ENCODE measurements around the gene GALNT4. TPM values are rescaled to one million over a fixed set of nuclear protein-coding genes. Genes with fewer than 3 reads are reported as not detected.
A peak's percentile ranks its signal among the peaks of the same experiment; 100 is the strongest.

Gene GALNT4
- total RNA-seq = 11.0 and 11.4 TPM in 2 replicates

GRCh38 chr12:89524541-89525304 is at the start of gene GALNT4:
GALNT4 (minus strand) TSS chr12:89524796; CDS start chr12:89524549, 247 bp downstream.
- peak; percentile 54 for DNase-seq (ENCODE audit: extremely low read depth, low read depth, low spot score)

- DNase-seq (ENCODE audit: extremely low read depth, low read depth, low spot score) = no peak
Observed at GRCh38 chr12:89573051-89573810, 48.6 kb upstream of the GALNT4 start.

DNA sequence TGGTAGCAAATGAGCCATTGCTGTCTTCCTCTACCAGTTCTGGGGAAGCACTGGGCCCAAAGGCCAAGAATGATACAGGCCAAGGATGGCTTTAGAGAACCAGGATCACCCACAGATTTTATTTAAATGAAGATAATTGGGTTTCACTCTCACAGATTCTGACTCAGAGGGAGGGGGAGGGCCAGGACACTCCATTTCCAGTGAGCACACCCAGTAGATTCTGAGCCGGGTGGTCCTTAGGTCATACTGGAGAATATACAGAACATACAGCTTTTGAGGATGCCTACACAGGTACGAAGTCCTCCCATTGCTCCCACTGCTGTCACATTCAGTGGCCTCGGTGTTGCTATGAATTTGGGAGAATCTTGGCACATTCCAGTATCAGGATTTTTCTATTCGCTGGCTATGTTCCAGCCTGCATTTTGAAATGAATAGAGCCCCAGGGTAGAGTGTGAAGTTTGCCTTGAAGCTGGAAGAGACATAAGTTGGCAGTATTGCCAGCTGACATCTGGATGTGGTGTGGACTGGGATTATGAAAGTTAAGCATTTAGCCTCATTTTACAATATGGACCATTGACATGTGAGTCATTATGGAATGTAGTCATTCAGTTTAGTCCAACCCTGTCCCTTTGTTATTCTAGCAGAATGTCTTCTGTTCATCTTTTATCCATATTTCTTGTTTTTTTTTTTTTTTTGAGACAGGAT is 47.0 kb upstream of the GALNT4 start:
- DNase-seq (ENCODE audit: extremely low read depth, low read depth, low spot score) = no peak

DNA sequence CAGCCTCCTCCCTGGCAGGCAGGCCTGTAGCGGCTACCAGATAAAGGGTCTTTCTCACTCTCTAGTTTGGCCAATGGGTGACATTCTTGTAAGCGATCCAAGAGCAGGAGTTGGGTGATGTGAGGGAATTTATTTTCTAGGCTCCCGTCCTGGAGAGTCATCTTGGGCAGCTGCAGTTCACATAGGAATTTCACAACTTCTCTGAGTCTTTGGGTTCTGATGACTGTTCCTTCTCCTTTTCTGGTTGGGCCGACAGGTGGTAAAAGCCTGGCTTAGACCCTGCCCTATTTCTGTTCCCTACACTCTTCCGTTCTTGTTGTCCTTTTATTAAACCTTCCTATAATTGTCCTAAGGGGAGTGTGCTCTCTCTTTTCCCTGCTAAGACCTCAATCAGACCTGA is 43.9 kb upstream of the GALNT4 start:
- no peak for DNase-seq (ENCODE audit: extremely low read depth, low read depth, low spot score)

GRCh38 chr12:89567691-89568239 is 43.2 kb upstream of the GALNT4 start:
- no peak for DNase-seq (ENCODE audit: extremely low read depth, low read depth, low spot score)

- no peak for DNase-seq (ENCODE audit: extremely low read depth, low read depth, low spot score)
Observed at GRCh38 chr12:89566615-89567014, 42.0 kb upstream of the GALNT4 start.

- no peak for DNase-seq (ENCODE audit: extremely low read depth, low read depth, low spot score)
Observed at GRCh38 chr12:89565002-89565401, 40.4 kb upstream of the GALNT4 start.

GRCh38 chr12:89559753-89560152 is 35.2 kb upstream of the GALNT4 start:
- no peak for DNase-seq (ENCODE audit: extremely low read depth, low read depth, low spot score)

- no peak for DNase-seq (ENCODE audit: extremely low read depth, low read depth, low spot score)
Observed at GRCh38 chr12:89556976-89557375, 32.4 kb upstream of the GALNT4 start.

- no peak for DNase-seq (ENCODE audit: extremely low read depth, low read depth, low spot score)
Observed at GRCh38 chr12:89552376-89552775, 27.8 kb upstream of the GALNT4 start.

DNA sequence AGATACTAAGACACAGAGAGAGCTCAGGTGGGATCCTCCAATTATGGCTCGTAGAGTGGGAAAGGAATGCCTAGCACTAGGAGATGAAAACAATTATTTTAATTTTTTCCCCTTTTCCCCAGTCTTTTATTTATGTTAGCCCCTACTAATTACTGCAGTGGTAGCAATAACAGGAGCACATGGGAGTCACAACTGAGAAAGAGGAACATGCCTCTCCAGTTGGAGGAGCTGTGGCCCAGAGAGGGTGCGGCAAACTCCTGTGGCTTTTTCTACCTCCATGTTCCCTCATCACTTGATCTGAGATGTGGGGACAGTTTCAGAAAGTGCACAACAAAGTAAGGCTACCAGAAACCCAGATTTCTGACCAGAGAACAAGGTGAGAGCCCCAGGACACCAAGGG is 27.2 kb upstream of the GALNT4 start:
- DNase-seq (ENCODE audit: extremely low read depth, low read depth, low spot score) = no peak

- no peak for DNase-seq (ENCODE audit: extremely low read depth, low read depth, low spot score)
Observed at GRCh38 chr12:89547101-89547500, 22.5 kb upstream of the GALNT4 start.

- DNase-seq (ENCODE audit: extremely low read depth, low read depth, low spot score) = no peak
Observed at GRCh38 chr12:89546151-89546550, 21.6 kb upstream of the GALNT4 start.

- no peak for DNase-seq (ENCODE audit: extremely low read depth, low read depth, low spot score)
Observed at GRCh38 chr12:89544681-89545184, 20.1 kb upstream of the GALNT4 start.

- no peak for DNase-seq (ENCODE audit: extremely low read depth, low read depth, low spot score)
Observed at GRCh38 chr12:89544022-89544421, 19.4 kb upstream of the GALNT4 start.

DNA sequence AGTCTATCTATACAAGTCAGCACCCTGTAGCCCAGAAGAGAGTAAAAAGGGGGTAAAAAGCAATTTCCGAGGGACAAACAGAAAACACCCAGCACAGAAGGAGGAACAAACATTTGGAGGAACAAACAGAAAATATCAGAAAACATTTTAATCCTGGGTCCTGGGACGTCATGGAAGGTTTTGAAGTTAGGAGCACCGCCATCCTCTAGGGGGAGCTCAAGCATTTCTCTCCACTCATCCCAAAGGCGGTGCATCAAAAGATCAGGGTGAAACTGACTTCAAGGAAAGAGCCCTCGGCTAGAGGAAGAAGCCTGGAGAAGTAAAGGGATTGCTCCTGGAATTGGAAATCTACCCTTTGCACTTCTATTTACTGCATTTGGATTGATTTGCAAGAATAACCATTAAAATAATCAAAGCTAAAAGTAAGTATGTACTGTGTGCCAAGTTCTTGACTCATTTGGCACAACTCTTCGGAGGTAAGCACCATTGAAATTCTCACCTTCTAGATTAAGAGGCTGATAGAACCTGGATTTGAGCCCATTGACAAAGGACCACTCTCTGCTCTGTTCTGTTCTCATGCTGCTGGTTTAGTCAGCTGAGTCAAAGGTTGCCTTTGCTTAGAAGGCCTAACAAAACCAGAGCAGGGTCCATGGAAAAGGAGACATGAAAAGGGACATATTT is 18.5 kb upstream of the GALNT4 start:
- DNase-seq (ENCODE audit: extremely low read depth, low read depth, low spot score) = peak; percentile 78

GRCh38 chr12:89542236-89542635 is 17.6 kb upstream of the GALNT4 start:
- DNase-seq (ENCODE audit: extremely low read depth, low read depth, low spot score) = no peak

DNA sequence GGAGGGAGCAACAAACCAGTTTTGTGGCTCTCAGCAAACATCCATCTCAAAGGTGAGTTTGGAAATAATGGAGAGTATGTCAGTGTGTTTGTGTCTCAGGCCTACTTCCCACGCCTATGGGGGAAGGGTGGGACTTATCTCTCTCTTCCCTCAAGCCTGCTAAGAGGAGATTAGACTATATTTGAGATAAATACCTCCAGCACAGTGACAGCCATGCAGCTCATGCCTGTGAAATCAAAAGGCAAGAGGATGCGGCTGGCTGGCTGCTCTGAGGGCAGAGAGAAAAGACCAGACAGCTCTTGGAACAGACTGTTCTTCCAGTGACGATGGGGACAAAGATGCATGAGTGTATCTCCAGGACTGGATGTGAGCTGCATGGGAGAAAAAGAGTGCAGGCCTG is 16.0 kb upstream of the GALNT4 start:
- DNase-seq (ENCODE audit: extremely low read depth, low read depth, low spot score) = no peak

DNA sequence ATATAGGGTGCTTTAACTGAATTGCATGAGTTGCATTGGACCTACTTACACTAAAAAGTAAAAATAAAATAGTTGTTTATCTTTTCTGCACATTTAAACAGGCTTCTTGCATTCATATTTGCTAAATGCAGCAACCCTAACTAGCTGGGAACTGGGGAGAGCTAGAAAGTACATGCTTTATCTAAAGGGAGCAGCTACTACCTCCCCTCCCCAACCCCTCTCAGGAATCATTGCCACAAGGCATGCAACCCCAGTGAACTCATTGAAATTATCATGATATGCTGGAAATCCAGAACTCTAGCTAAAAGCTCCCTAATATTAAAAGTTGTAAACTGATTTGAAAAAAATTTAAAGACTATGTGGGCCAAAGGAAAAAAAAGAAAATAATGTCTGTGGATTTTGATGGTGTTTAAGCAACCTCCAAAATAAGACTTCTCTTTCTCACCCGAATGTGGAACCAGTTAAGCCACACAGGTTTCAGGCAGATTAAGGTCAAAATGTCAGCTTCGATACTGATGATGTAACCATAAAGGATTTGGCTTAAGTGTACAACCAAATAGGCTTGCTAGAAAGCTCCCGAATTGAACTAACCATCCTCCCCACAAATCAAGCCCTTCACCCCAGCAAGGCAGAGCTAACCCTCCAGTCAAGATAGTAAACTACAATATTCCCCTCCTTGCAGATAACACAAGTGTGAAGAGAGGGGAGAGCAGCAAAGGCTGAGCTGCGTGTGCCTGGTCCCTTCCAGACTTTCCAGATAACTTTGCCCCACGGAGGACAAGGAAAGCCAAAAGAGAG is 15.0 kb upstream of the GALNT4 start:
- no peak for DNase-seq (ENCODE audit: extremely low read depth, low read depth, low spot score)

- DNase-seq (ENCODE audit: extremely low read depth, low read depth, low spot score) = no peak
Observed at GRCh38 chr12:89538897-89539296, 14.3 kb upstream of the GALNT4 start.
